HCT116 (cell line): ENCODE measurements around the gene CEACAM5. TPM values are rescaled to one million over a fixed set of nuclear protein-coding genes. Genes with fewer than 3 reads are reported as not detected.
A peak's percentile ranks its signal among the peaks of the same experiment; 100 is the strongest.

Experiments
- ATAC-seq: fragments of 200-7000 bp; cut with Tn5 transposase; 2 replicates; pipeline ENCODE4 v1.9.1; 2020; ENCODE audit warnings: mild to moderate bottlenecking, moderate library complexity
- BruUV-seq: library from RNA; stranded (reverse); fragments of 400-500 nt; replicated peaks from 2 replicates; lab custom pipeline; 2021; lab: Mats Ljungman, UMichigan
- CTCF ChIA-PET: fragments of 300-600 bp; sonication (Branson Sonifier 250); formaldehyde crosslinking; loops from one replicate; lab custom pipeline; 2021; ENCODE audit warnings: antibody characterized with exemption; lab: Charles Lee
- POLR2A ChIA-PET: fragments of 300-600, 350-600 bp; sonication (Branson Sonifier 250); formaldehyde crosslinking; loops from one replicate; lab custom pipeline; 2021; ENCODE audit warnings: antibody characterized with exemption; lab: Charles Lee
- RAD21 ChIA-PET, 2 experiments: fragments of 300-600 bp; sonication (Branson Sonifier 250); formaldehyde crosslinking; loops; one replicate each; lab custom pipeline; 2023; ENCODE audit warnings: low total read pairs in 2 of 2; ENCODE audit not compliant: uncharacterized antibody in 2 of 2, unreplicated experiment in 2 of 2, low non-redundant PET in 1 of 2; lab: Charles Lee
- DNase-seq: peaks from one replicate; pipeline ENCODE4 v3.0.0-alpha.2; 2010; ENCODE audit warnings: low read depth, low spot score
- H2AFZ ChIP-seq: fragments of 200-600 bp; shearing (Covaris generic), sonication (generic); 2 replicates; pipeline ENCODE4 v1.6.1; 2017; ENCODE audit warnings: low read depth, mixed run types, mixed read lengths, antibody characterized with exemption, low read length; ENCODE audit not compliant: poor library complexity, severe bottlenecking
- H3K27ac ChIP-seq: 2 replicates; pipeline ENCODE4 v1.5.1; 2012; ENCODE audit warnings: low read depth, low read length
- H3K27me3 ChIP-seq: fragments of 200-600 bp; sonication (generic); 2 replicates; pipeline ENCODE4 v1.6.1; 2016; ENCODE audit warnings: mixed run types, low read length, mixed read lengths; ENCODE audit not compliant: insufficient read depth
- H3K36me3 ChIP-seq, 2 experiments: fragments of 200-500 bp in 1 of 2; fragments of 200-600 bp in 1 of 2; sonication (Bioruptor generic) in 1 of 2; sonication (generic) in 1 of 2; 2 replicates each; pipeline versions ENCODE4 v1.5.1 to v1.6.1; 2014 to 2016; ENCODE audit warnings: low read length in 2 of 2, inconsistent platforms in 1 of 2, mixed read lengths in 1 of 2, mixed run types in 1 of 2; ENCODE audit not compliant: insufficient read depth in 2 of 2, control insufficient read depth in 1 of 2
- H3K4me1 ChIP-seq, 2 experiments: fragments of 200-600 bp in 1 of 2; sonication (generic) in 1 of 2; 2 replicates each; pipeline versions ENCODE4 v1.5.1 to v1.6.1; 2012 to 2017; ENCODE audit warnings: low read length in 2 of 2, inconsistent platforms in 1 of 2, mild to moderate bottlenecking in 1 of 2, mixed read lengths in 1 of 2, mixed run types in 1 of 2, moderate library complexity in 1 of 2; ENCODE audit not compliant: insufficient read depth in 2 of 2, control insufficient read depth in 1 of 2
- H3K4me2 ChIP-seq: fragments of 200-600 bp; sonication (generic); 2 replicates; pipeline ENCODE4 v1.6.1; 2017; ENCODE audit warnings: mixed run types, low read length, mixed read lengths
- H3K4me3 ChIP-seq, 2 experiments: fragments of 200-600 bp in 1 of 2; sonication (generic) in 1 of 2; replicated peaks in 1 of 2; 2 replicates each; pipeline ENCODE4 v1.5.1; 2011 to 2016; ENCODE audit warnings: low read length in 2 of 2, control low read depth in 1 of 2, low read depth in 1 of 2, mild to moderate bottlenecking in 1 of 2, mixed read lengths in 1 of 2, mixed run types in 1 of 2
- H3K79me2 ChIP-seq: fragments of 200-600 bp; sonication (generic); 2 replicates; pipeline ENCODE4 v1.6.1; 2017; ENCODE audit warnings: mild to moderate bottlenecking, mixed run types, low read length, moderate library complexity, mixed read lengths; ENCODE audit not compliant: insufficient read depth
- H3K9ac ChIP-seq: fragments of 200-600 bp; sonication (generic); 2 replicates; pipeline ENCODE4 v1.6.1; 2016; ENCODE audit warnings: low read length, mixed read lengths
- H3K9me2 ChIP-seq: fragments of 200-600 bp; sonication (generic), shearing (Covaris generic); 2 replicates; pipeline ENCODE4 v1.6.1; 2017; ENCODE audit warnings: mixed run types, mild to moderate bottlenecking, moderate library complexity; ENCODE audit not compliant: insufficient read depth
- H3K9me3 ChIP-seq, 2 experiments: fragments of 200-500 bp in 1 of 2; fragments of 200-600 bp in 1 of 2; sonication (Bioruptor generic) in 1 of 2; sonication (generic) in 1 of 2; 2 replicates each; pipeline ENCODE4 v1.6.1; 2014 to 2017; ENCODE audit warnings: low read length in 2 of 2, mixed read lengths in 2 of 2, inconsistent platforms in 1 of 2, low read depth in 1 of 2, mild to moderate bottlenecking in 1 of 2, mixed run types in 1 of 2, moderate library complexity in 1 of 2; ENCODE audit not compliant: control insufficient read depth in 1 of 2, insufficient read depth in 1 of 2
- H4K20me1 ChIP-seq: fragments of 200-600 bp; sonication (generic), shearing (Covaris generic); 2 replicates; pipeline ENCODE4 v1.6.1; 2017; ENCODE audit warnings: mixed run types, mild to moderate bottlenecking, moderate library complexity; ENCODE audit not compliant: insufficient read depth
- CBX3 ChIP-seq: IDR thresholded peaks from 2 replicates; pipeline ENCODE4 v1.6.1; 2012; ENCODE audit warnings: low read depth
- EZH2 ChIP-seq: fragments of 200-600 bp; sonication (generic); IDR thresholded peaks from 2 replicates; pipeline ENCODE4 v1.6.1; 2017; ENCODE audit warnings: antibody characterized with exemption, mixed run types
- EZH2phosphoT487 ChIP-seq: fragments of 200-600 bp; IDR thresholded peaks from 2 replicates; pipeline ENCODE4 v1.6.1; 2018; ENCODE audit warnings: antibody characterized with exemption, borderline replicate concordance
- POLR2A ChIP-seq: IDR thresholded peaks from 2 replicates; pipeline ENCODE4 v1.7.0; 2011; ENCODE audit warnings: borderline replicate concordance; ENCODE audit not compliant: insufficient read depth, insufficient read length; ENCODE audit errors: extremely low read depth
- POLR2AphosphoS5 ChIP-seq: IDR thresholded peaks from 2 replicates; pipeline ENCODE4 v1.6.1; 2011; ENCODE audit warnings: mild to moderate bottlenecking, low read depth, low read length, moderate library complexity
- RAD21 ChIP-seq: IDR thresholded peaks from 2 replicates; pipeline ENCODE4 v1.6.1; 2012; ENCODE audit warnings: low read depth, mild to moderate bottlenecking
- SIN3A ChIP-seq: IDR thresholded peaks from 2 replicates; pipeline ENCODE4 v1.6.1; 2012; ENCODE audit warnings: low read depth
- SP1 ChIP-seq: IDR thresholded peaks from 2 replicates; pipeline ENCODE4 v1.6.1; 2012; ENCODE audit warnings: low read depth
- TCF7L2 ChIP-seq: IDR thresholded peaks from 2 replicates; pipeline ENCODE4 v1.7.0; 2011; ENCODE audit warnings: borderline replicate concordance, inconsistent platforms; ENCODE audit not compliant: insufficient read depth, insufficient read length; ENCODE audit errors: extremely low read depth
- intact Hi-C: fragments of 100-400 bp; cut with micrococcal nuclease; formaldehyde crosslinking; loops from 2 replicates; pipeline ENCODE4 v1.10.0; 2022
- total RNA-seq: library from RNA; stranded (reverse); gene quantifications from one replicate; pipeline ENCODE4 v1.2.1, GENCODE V29; 2021; ENCODE audit not compliant: unreplicated experiment
- TF ChIP-seq, protein P1 (sequence below), 3 experiments: fragments of 200-600 bp in 1 of 3; sonication (generic) in 1 of 3; IDR thresholded peaks in 2 of 3; conservative IDR thresholded peaks in 1 of 3; 2 replicates each; pipeline ENCODE4 v1.5.1; 2012 to 2017; ENCODE audit warnings: low read depth in 2 of 3, low read length in 2 of 3, antibody characterized with exemption in 1 of 3, borderline replicate concordance in 1 of 3, control low read depth in 1 of 3, mild to moderate bottlenecking in 1 of 3, mixed read lengths in 1 of 3, mixed run types in 1 of 3, moderate library complexity in 1 of 3; ENCODE audit not compliant: insufficient read depth in 1 of 3
- TF ChIP-seq, protein P2 (sequence below): IDR thresholded peaks from 2 replicates; pipeline ENCODE4 v1.6.1; 2012

CEACAM5 gene
- total RNA-seq, 1 experiment from 2014 or later: 0.22 TPM

DNA sequence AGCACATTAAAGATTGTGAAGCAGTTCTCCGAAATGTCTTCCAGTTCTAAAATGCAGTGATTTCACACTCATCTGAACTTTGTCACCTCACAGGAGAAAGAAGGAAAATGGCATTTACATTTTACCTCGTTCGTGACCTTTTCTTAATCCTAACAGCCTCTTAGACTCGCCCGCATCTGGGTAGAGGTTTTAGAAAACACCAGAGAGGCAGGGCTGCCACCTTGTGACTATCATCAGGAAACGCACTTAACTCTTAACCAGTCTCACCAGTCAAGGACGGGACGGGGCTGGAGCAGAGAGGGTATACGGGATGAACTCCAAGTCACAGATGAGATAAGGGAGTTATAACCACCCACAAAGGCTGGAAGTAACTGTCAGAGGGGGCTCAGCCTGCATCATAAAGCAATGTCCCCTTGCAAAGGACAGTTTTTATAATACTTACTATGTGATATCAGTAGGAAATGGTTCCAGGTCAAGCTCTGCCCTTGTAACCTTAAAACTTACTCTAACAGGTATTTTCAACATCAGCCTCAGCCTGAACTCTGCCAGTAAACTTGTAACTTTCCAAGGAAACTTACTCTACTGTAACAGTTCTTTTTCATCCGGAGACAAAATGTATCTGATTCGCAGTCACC lies 38.3 kb downstream of the CEACAM5 start:
- intact Hi-C loops: loop anchor here (1.0 to 5.0 kb wide), 3 partner anchors 39 to 104 kb away; no protein-coding TSS in a partner anchor
- H3K27ac ChIP-seq: no peak overlapping the region
- ChIA-PET POLR2A (no interaction called here), CTCF (interaction anchor here (0.6 to 4.4 kb wide), 4 partner anchors 40 to 105 kb away, joined by 3 to 41 read pairs (median 4); no protein-coding TSS in a partner anchor), RAD21 (interaction anchor here in 1 of 2 experiments (0.6 kb wide), 1 partner anchor 366 kb away, joined by 3 read pairs; no protein-coding TSS in a partner anchor)
- H3K9me2 ChIP-seq: no peaks in the 10 kb centered on the region
- no peak overlapping the region for H3K4me2 ChIP-seq
- no TSS peak for BruUV-seq
- DNase-seq (peak; percentile 47), ATAC-seq (peak; percentile 97)
- no peak overlapping the region for H3K4me3 ChIP-seq
- H3K9ac ChIP-seq: no peak overlapping the region
- H3K79me2 ChIP-seq: no peaks in the 10 kb centered on the region
- H3K36me3 ChIP-seq: no peaks in the 10 kb centered on the region
- peaks cover 62% of the 10 kb centered on the region for H3K27me3 ChIP-seq
- no peaks in the 10 kb centered on the region for H3K4me1 ChIP-seq
- peak overlapping the region; percentile 4 for H2AFZ ChIP-seq
- H3K9me3 ChIP-seq: no peaks in the 10 kb centered on the region
- TF ChIP-seq RAD21 (peak; percentile 74), TCF7L2 (no peak), POLR2AphosphoS5 (no peak), POLR2A (no peak)
- TF ChIP-seq, protein P1, sequence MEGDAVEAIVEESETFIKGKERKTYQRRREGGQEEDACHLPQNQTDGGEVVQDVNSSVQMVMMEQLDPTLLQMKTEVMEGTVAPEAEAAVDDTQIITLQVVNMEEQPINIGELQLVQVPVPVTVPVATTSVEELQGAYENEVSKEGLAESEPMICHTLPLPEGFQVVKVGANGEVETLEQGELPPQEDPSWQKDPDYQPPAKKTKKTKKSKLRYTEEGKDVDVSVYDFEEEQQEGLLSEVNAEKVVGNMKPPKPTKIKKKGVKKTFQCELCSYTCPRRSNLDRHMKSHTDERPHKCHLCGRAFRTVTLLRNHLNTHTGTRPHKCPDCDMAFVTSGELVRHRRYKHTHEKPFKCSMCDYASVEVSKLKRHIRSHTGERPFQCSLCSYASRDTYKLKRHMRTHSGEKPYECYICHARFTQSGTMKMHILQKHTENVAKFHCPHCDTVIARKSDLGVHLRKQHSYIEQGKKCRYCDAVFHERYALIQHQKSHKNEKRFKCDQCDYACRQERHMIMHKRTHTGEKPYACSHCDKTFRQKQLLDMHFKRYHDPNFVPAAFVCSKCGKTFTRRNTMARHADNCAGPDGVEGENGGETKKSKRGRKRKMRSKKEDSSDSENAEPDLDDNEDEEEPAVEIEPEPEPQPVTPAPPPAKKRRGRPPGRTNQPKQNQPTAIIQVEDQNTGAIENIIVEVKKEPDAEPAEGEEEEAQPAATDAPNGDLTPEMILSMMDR (IDR thresholded peaks at IDR 0.05 in 2 of 3, conservative IDR thresholded peaks at IDR 0.05 in 1 of 3; ENCODE audit: borderline replicate concordance in 1 of 3, insufficient read depth in 1 of 3, low read depth in 2 of 3, low read length in 2 of 3): peak; percentile 56 to 84 (median 67); a peak in 5 of 6 replicates
- TF ChIP-seq, all 23 proteins: peak for 2
- H4K20me1 ChIP-seq: no peaks in the 10 kb centered on the region

DNA sequence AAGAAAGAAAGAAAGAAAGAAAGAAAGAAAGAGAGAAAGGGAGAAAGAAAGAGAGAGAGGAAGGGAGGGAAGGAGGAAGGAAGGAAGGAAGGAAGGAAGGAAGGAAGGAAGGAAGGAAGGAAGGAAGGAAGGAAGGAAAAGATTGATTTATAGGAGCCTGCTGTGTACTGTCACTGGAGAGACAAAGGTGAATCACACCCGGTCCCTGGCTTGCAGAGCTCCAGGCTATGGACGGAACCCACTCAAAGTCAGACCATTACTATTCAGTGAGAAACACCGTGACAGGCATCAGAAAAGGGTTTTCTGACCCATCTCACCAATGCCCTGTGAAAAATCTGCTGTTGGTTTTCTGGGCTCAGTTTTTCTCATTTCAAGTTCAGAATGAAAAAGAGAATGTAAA lies 39.6 kb downstream of the CEACAM5 start:
- Histone ChIP-seq H3K9me2 (no peaks in the 10 kb centered on the region), H2AFZ (no peak overlapping the region), H3K27me3 (peaks cover 65% of the 10 kb centered on the region), H3K4me3 (no peak overlapping the region), H3K36me3 (no peaks in the 10 kb centered on the region), H3K9me3 (no peaks in the 10 kb centered on the region), H3K27ac (no peak overlapping the region), H3K4me2 (no peak overlapping the region), H4K20me1 (no peaks in the 10 kb centered on the region), H3K4me1 (no peaks in the 10 kb centered on the region), H3K9ac (no peak overlapping the region), H3K79me2 (no peaks in the 10 kb centered on the region)
- POLR2A ChIA-PET: no interaction called here
- BruUV-seq: no TSS peak
- ATAC-seq (no peak), DNase-seq (no peak)
- intact Hi-C loops: loop anchor here (5.0 kb wide), 1 partner anchor 106 kb away; no protein-coding TSS in a partner anchor
- RAD21 ChIA-PET: no interaction called here
- CTCF ChIA-PET: interaction anchor here (4.4 kb wide), 1 partner anchor 41 kb away, joined by 41 read pairs; no protein-coding TSS in a partner anchor
- TF ChIP-seq, protein P1 (IDR thresholded peaks at IDR 0.05 in 2 of 3, conservative IDR thresholded peaks at IDR 0.05 in 1 of 3; ENCODE audit: borderline replicate concordance in 1 of 3, insufficient read depth in 1 of 3, low read depth in 2 of 3, low read length in 2 of 3): no peak
- TF ChIP-seq TCF7L2 (no peak), SIN3A (no peak), POLR2AphosphoS5 (no peak), EZH2 (no peak), EZH2phosphoT487 (no peak), RAD21 (no peak), SP1 (no peak), CBX3 (no peak)
- TF ChIP-seq, protein P2, sequence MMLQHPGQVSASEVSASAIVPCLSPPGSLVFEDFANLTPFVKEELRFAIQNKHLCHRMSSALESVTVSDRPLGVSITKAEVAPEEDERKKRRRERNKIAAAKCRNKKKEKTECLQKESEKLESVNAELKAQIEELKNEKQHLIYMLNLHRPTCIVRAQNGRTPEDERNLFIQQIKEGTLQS: no peak
